H9 (cell line): Measurements from ENCODE around the gene RAB40AL. TPM values are rescaled to one million over a fixed set of nuclear protein-coding genes. Genes with fewer than 3 reads are reported as not detected.
"Not testable (repeated sequence)": the region's sequence is repeated elsewhere in the genome, so short reads cannot be mapped to it uniquely, and the experiment has no call there.

Source experiments
- DNase-seq: peaks from one replicate; pipeline ENCODE4 v3.0.0-alpha.2; 2017
- H2AFZ ChIP-seq: one replicate; pipeline ENCODE4 v1.6.1; 2013; ENCODE audit warnings: mild to moderate bottlenecking, low read length, control low read depth, moderate library complexity
- H2AK5ac ChIP-seq: 2 replicates; pipeline ENCODE4 v1.6.1; 2013; ENCODE audit warnings: low read length, control low read depth, mixed read lengths; ENCODE audit not compliant: insufficient read length
- H2BK120ac ChIP-seq: one replicate; pipeline ENCODE4 v1.6.1; 2013; ENCODE audit warnings: low read depth, mild to moderate bottlenecking, low read length, control low read depth, inconsistent platforms; ENCODE audit not compliant: poor library complexity, severe bottlenecking
- H2BK12ac ChIP-seq: 2 replicates; pipeline ENCODE4 v1.6.1; 2013; ENCODE audit warnings: low read length, control low read depth, mixed read lengths, low read depth; ENCODE audit not compliant: insufficient read length
- H2BK15ac ChIP-seq: 2 replicates; pipeline ENCODE4 v1.6.1; 2013; ENCODE audit warnings: low read depth, low read length, control low read depth
- H2BK20ac ChIP-seq: one replicate; pipeline ENCODE4 v1.6.1; 2013; ENCODE audit warnings: low read depth, mild to moderate bottlenecking, low read length, control low read depth, inconsistent platforms; ENCODE audit not compliant: poor library complexity, severe bottlenecking
- H2BK5ac ChIP-seq: 2 replicates; pipeline ENCODE4 v1.6.1; 2013; ENCODE audit warnings: low read length, control low read depth, mixed read lengths; ENCODE audit not compliant: insufficient read length
- H3K14ac ChIP-seq: 2 replicates; pipeline ENCODE4 v1.6.1; 2013; ENCODE audit warnings: low read length, control low read depth; ENCODE audit not compliant: insufficient read depth
- H3K18ac ChIP-seq: 2 replicates; pipeline ENCODE4 v1.6.1; 2013; ENCODE audit warnings: low read depth, mild to moderate bottlenecking, mixed read lengths, low read length, control low read depth; ENCODE audit not compliant: insufficient read length
- H3K23ac ChIP-seq: 2 replicates; pipeline ENCODE4 v1.6.1; 2013; ENCODE audit warnings: low read length, control low read depth, mixed read lengths, low read depth; ENCODE audit not compliant: insufficient read length
- H3K23me2 ChIP-seq: 2 replicates; pipeline ENCODE4 v1.6.1; 2013; ENCODE audit warnings: low read depth, mild to moderate bottlenecking, mixed read lengths, low read length, control low read depth; ENCODE audit not compliant: insufficient read length, poor library complexity, severe bottlenecking
- H3K27ac ChIP-seq: 2 replicates; pipeline ENCODE4 v1.5.1; 2013; ENCODE audit warnings: low read length, control low read depth, mixed read lengths, low read depth; ENCODE audit not compliant: insufficient read length
- H3K27me3 ChIP-seq: 2 replicates; pipeline ENCODE4 v1.6.1; 2013; ENCODE audit warnings: low read length, control low read depth, inconsistent platforms; ENCODE audit not compliant: insufficient read depth
- H3K4ac ChIP-seq: 2 replicates; pipeline ENCODE4 v1.6.1; 2013; ENCODE audit warnings: low read depth, mild to moderate bottlenecking, control low read depth, inconsistent platforms, low read length, moderate library complexity
- H3K4me1 ChIP-seq: 2 replicates; pipeline ENCODE4 v1.6.1; 2013; ENCODE audit warnings: low read length, control low read depth, inconsistent platforms; ENCODE audit not compliant: insufficient read depth
- H3K4me2 ChIP-seq: 2 replicates; pipeline ENCODE4 v1.6.1; 2013; ENCODE audit warnings: low read length, control low read depth, mixed read lengths; ENCODE audit not compliant: insufficient read length, insufficient read depth
- H3K56ac ChIP-seq: 2 replicates; pipeline ENCODE4 v1.6.1; 2013; ENCODE audit warnings: low read depth, mild to moderate bottlenecking, mixed read lengths, low read length, control low read depth; ENCODE audit not compliant: insufficient read length
- H3K79me1 ChIP-seq: 2 replicates; pipeline ENCODE4 v1.6.1; 2013; ENCODE audit warnings: low read depth, mild to moderate bottlenecking, moderate library complexity, low read length, control low read depth, inconsistent platforms; ENCODE audit not compliant: insufficient read depth, poor library complexity, severe bottlenecking
- H3K79me2 ChIP-seq: 2 replicates; pipeline ENCODE4 v1.6.1; 2013; ENCODE audit warnings: low read length, control low read depth, inconsistent platforms; ENCODE audit not compliant: insufficient read depth
- H3K9ac ChIP-seq: 2 replicates; pipeline ENCODE4 v1.6.1; 2013; ENCODE audit warnings: low read length, control low read depth, mixed read lengths; ENCODE audit not compliant: insufficient read length; ENCODE audit errors: extremely low read depth
- H3K9me3 ChIP-seq: one replicate; pipeline ENCODE4 v1.6.1; 2013; ENCODE audit warnings: low read depth, low read length, inconsistent platforms; ENCODE audit not compliant: control insufficient read depth
- H3T11ph ChIP-seq: one replicate; pipeline ENCODE4 v1.6.1; 2013; ENCODE audit warnings: mild to moderate bottlenecking, low read length, control low read depth, inconsistent platforms
- H4K20me1 ChIP-seq: one replicate; pipeline ENCODE4 v1.6.1; 2013; ENCODE audit not compliant: control insufficient read depth, insufficient read length, insufficient read depth
- H4K5ac ChIP-seq: 2 replicates; pipeline ENCODE4 v1.6.1; 2013; ENCODE audit warnings: low read depth, mild to moderate bottlenecking, mixed read lengths, low read length, control low read depth; ENCODE audit not compliant: insufficient read length
- H4K8ac ChIP-seq: replicated peaks from 2 replicates; pipeline ENCODE4 v1.6.1; 2013; ENCODE audit warnings: low read length, control low read depth, mixed read lengths, low read depth; ENCODE audit not compliant: insufficient read length
- H4K91ac ChIP-seq: 2 replicates; pipeline ENCODE4 v1.6.1; 2013; ENCODE audit warnings: low read depth, mild to moderate bottlenecking, moderate library complexity, mixed read lengths, low read length, control low read depth; ENCODE audit not compliant: insufficient read length
- H3K27ac Mint-ChIP-seq, 3 experiments: 2 replicates in 2 of 3; 3 replicates in 1 of 3; pipeline ENCODE4 v1.8.0; 2020 to 2021; ENCODE audit warnings: mixed read lengths in 3 of 3, mild to moderate bottlenecking in 1 of 3, moderate library complexity in 1 of 3
- H3K27me3 Mint-ChIP-seq: 2 replicates; pipeline ENCODE4 v1.8.0; 2021; ENCODE audit warnings: low read depth, mild to moderate bottlenecking, moderate library complexity, mixed read lengths
- H3K36me3 Mint-ChIP-seq, 3 experiments: 2 replicates in 2 of 3; 3 replicates in 1 of 3; pipeline ENCODE4 v1.8.0; 2020 to 2021; ENCODE audit warnings: low read depth in 3 of 3, mixed read lengths in 3 of 3; ENCODE audit not compliant: insufficient read depth in 1 of 3
- H3K4me1 Mint-ChIP-seq, 2 experiments: 2 replicates each; pipeline ENCODE4 v1.8.0; 2020; ENCODE audit warnings: mixed read lengths in 2 of 2
- H3K4me3 Mint-ChIP-seq, 2 experiments: 2 replicates in 1 of 2; 3 replicates in 1 of 2; pipeline ENCODE4 v1.8.0; 2020 to 2021; ENCODE audit warnings: mild to moderate bottlenecking in 2 of 2, mixed read lengths in 2 of 2, moderate library complexity in 1 of 2
- H3K9me3 Mint-ChIP-seq, 2 experiments: 2 replicates in 1 of 2; 3 replicates in 1 of 2; pipeline ENCODE4 v1.8.0; 2020; ENCODE audit warnings: mild to moderate bottlenecking in 2 of 2, mixed read lengths in 2 of 2, moderate library complexity in 1 of 2
- CTCF ChIP-seq: fragments of 200-600 bp; sonication (generic); conservative IDR thresholded peaks from 3 replicates; pipeline ENCODE4 v1.8.0; 2021; ENCODE audit warnings: antibody characterized with exemption, mild to moderate bottlenecking
- WGBS: extraction: QIAGEN DNeasy Blood & Tissue Kit; methylation state at CpG from one replicate; pipeline ENCODE4 v1.1.7; 2013; ENCODE audit warnings: missing lambda C conversion rate, low lambda C conversion rate, mixed read lengths; ENCODE audit not compliant: insufficient read length; ENCODE audit errors: extremely low coverage; 5-methylcytosine and 5-hydroxymethylcytosine counted together
- total RNA-seq: library from RNA; stranded (reverse); gene quantifications from 2 replicates; pipeline ENCODE4 v1.2.1, GENCODE V29; 2021

Gene RAB40AL
- total RNA-seq, 1 experiment from 2014 or later: not detected

DNA sequence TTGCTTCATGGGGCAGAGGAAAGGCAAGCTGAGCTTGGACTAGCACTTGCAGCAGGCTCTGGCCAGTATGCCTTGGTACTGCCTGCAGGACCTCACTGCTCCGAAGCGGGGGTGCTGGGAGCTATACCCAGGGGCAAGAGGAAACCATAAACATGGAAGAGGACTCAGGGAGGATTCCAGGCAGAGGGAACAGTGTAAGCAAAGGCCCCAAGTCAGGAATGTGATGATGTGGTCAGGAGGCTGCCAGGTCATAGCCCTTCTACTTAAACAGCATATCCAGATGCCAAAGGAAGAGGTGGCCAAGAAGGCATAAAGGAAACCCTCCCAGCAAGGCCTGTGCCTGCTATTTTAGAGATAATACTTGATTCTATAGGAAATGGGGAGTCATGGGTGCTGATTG lies 31.1 kb downstream of the RAB40AL start:
- H3K27me3 ChIP-seq: no peaks in the 10 kb centered on the region
- no peak overlapping the region for H2BK15ac ChIP-seq
- H3K4me1 Mint-ChIP-seq: no peaks in the 10 kb centered on the region
- no peaks in the 10 kb centered on the region for H3K4me1 ChIP-seq
- peaks cover 32% of the 10 kb centered on the region for H3K9me3 ChIP-seq
- H2BK120ac ChIP-seq: no peak overlapping the region
- TF ChIP-seq CTCF: no peak
- H4K8ac ChIP-seq: no peak overlapping the region
- no peak overlapping the region for H3T11ph ChIP-seq
- no peaks in the 10 kb centered on the region for H3K23me2 ChIP-seq
- H4K20me1 ChIP-seq: no peaks in the 10 kb centered on the region
- no peak overlapping the region for H3K4me2 ChIP-seq
- H3K27me3 Mint-ChIP-seq: no peaks in the 10 kb centered on the region; the same call in 1 of the 2 replicates
- no peak overlapping the region for H3K23ac ChIP-seq
- H4K91ac ChIP-seq: no peak overlapping the region
- no peak overlapping the region for H3K27ac Mint-ChIP-seq
- no peak overlapping the region for H4K5ac ChIP-seq
- no peak overlapping the region for H2BK12ac ChIP-seq
- no peak overlapping the region for H3K9ac ChIP-seq
- H3K18ac ChIP-seq: no peak overlapping the region
- H2BK5ac ChIP-seq: no peak overlapping the region
- H3K79me1 ChIP-seq: no peaks in the 10 kb centered on the region
- no peak overlapping the region for H2AFZ ChIP-seq
- no peak overlapping the region for H3K4me3 Mint-ChIP-seq
- H3K4ac ChIP-seq: no peak overlapping the region
- H3K79me2 ChIP-seq: no peaks in the 10 kb centered on the region
- DNase-seq: no peak
- H3K36me3 Mint-ChIP-seq: peaks cover 6 to 18% (median 17%) of the 10 kb centered on the region in 3 experiments; a peak in 6 of 7 replicates
- H3K56ac ChIP-seq: no peak overlapping the region
- no peak overlapping the region for H2BK20ac ChIP-seq
- no peak overlapping the region for H3K14ac ChIP-seq
- peaks cover 65 to 67% of the 10 kb centered on the region in 2 experiments for H3K9me3 Mint-ChIP-seq
- H2AK5ac ChIP-seq: no peak overlapping the region
- H3K27ac ChIP-seq: no peak overlapping the region
- no CpG with 5 or more reads among the region's 2 CpGs for WGBS

- not testable (repeated sequence) for H3K14ac ChIP-seq, H3K4me1 Mint-ChIP-seq, H3K4me2 ChIP-seq, H4K5ac ChIP-seq, H2BK12ac ChIP-seq, H3K4ac ChIP-seq, H2AFZ ChIP-seq, H3K79me1 ChIP-seq, H4K20me1 ChIP-seq, H2BK20ac ChIP-seq, H2BK5ac ChIP-seq, H3K27ac ChIP-seq, H4K91ac ChIP-seq, H3K79me2 ChIP-seq, H2BK15ac ChIP-seq, H2AK5ac ChIP-seq, H4K8ac ChIP-seq, H3K4me3 Mint-ChIP-seq, H3K23ac ChIP-seq, H3K56ac ChIP-seq, H3K9ac ChIP-seq, H2BK120ac ChIP-seq, H3K4me1 ChIP-seq, DNase-seq, H3K27ac Mint-ChIP-seq, H3K27me3 ChIP-seq, H3K23me2 ChIP-seq, H3K27me3 Mint-ChIP-seq, H3T11ph ChIP-seq, H3K18ac ChIP-seq
- H3K9me3 ChIP-seq: peaks cover 32% of the 10 kb centered on the region
- Mint-ChIP-seq H3K9me3 (peaks cover 73 to 79% of the 10 kb centered on the region in 2 experiments), H3K36me3 (peaks cover 10 to 21% (median 18%) of the 10 kb centered on the region in 3 experiments)
These were observed 34.5 kb downstream of the RAB40AL start for GRCh38 chrX:102971536-102971935.
